HG03139 (cell line): ENCODE results near the gene OR52E6.

Source experiments
- ATAC-seq: cut with Tn5 transposase; IDR thresholded peaks from one replicate; pipeline ENCODE4 v1.9.1; 2021; ENCODE audit not compliant: unreplicated experiment

Gene OR52E6

GRCh38 chr11:5841797-5842196, at the start of gene OR52E6:
OR52E6 (minus strand) TSS chr11:5841897; CDS start chr11:5841897, 0 bp downstream.
- no peak for ATAC-seq

- ATAC-seq = no peak
These were observed 49.6 kb upstream of the OR52E6 start for GRCh38 chr11:5891216-5891800.

- ATAC-seq = no peak
These were observed 46.0 kb upstream of the OR52E6 start for GRCh38 chr11:5887661-5888060.

GRCh38 chr11:5887172-5887571, 45.5 kb upstream of the OR52E6 start:
- no peak for ATAC-seq

- ATAC-seq = no peak
These were observed 40.1 kb upstream of the OR52E6 start for GRCh38 chr11:5881756-5882155.

- no peak for ATAC-seq
These were observed 38.6 kb upstream of the OR52E6 start, which contains the start of gene OR52E4 for GRCh38 chr11:5880329-5880728. OR52E4 (plus strand) TSS chr11:5880629; CDS start chr11:5884293, 3,664 bp downstream.

- no peak for ATAC-seq
These were observed 36.9 kb upstream of the OR52E6 start for GRCh38 chr11:5878564-5878963.

GRCh38 chr11:5865826-5866225, 24.1 kb upstream of the OR52E6 start:
- no peak for ATAC-seq

- ATAC-seq = no peak
These were observed 15.9 kb upstream of the OR52E6 start, which contains the start of gene OR52E8 for GRCh38 chr11:5857590-5857989. OR52E8 (minus strand) TSS chr11:5857690; CDS start chr11:5857690, 0 bp downstream.

- no peak for ATAC-seq
These were observed 9.3 kb upstream of the OR52E6 start for GRCh38 chr11:5851002-5851401.

GRCh38 chr11:5847711-5848110, 6.0 kb upstream of the OR52E6 start:
- ATAC-seq = no peak

GRCh38 chr11:5846701-5847100, 5.0 kb upstream of the OR52E6 start:
- no peak for ATAC-seq

GRCh38 chr11:5837695-5838094, 4.0 kb downstream of the OR52E6 start:
- ATAC-seq = no peak

- ATAC-seq = no peak
These were observed 8.3 kb downstream of the OR52E6 start for GRCh38 chr11:5833446-5833845.

- ATAC-seq = no peak
These were observed 10.4 kb downstream of the OR52E6 start for GRCh38 chr11:5831196-5831829.

- ATAC-seq = no peak
These were observed 23.3 kb downstream of the OR52E6 start for GRCh38 chr11:5818245-5818886.

GRCh38 chr11:5815534-5815933, 26.2 kb downstream of the OR52E6 start:
- no peak for ATAC-seq

GRCh38 chr11:5809905-5810795, 31.5 kb downstream of the OR52E6 start:
- ATAC-seq = no peak

GRCh38 chr11:5809122-5809519, 32.6 kb downstream of the OR52E6 start:
- ATAC-seq = peak; percentile 26

- peak; percentile 84 for ATAC-seq
These were observed 33.1 kb downstream of the OR52E6 start, which contains the start of gene OR52N2 for GRCh38 chr11:5808500-5809121. OR52N2 (plus strand) TSS chr11:5808924; CDS start chr11:5820336, 11,412 bp downstream.

- no peak for ATAC-seq
These were observed 34.1 kb downstream of the OR52E6 start for GRCh38 chr11:5807580-5807979.
